Stimulated activated naive CD4-positive, alpha-beta T cell treated with Interleukin-2 at 50 U/mL for 16 hours (primary cell): ENCODE measurements around the gene TUBGCP2.
A peak's percentile ranks its signal among the peaks of the same experiment; 100 is the strongest.

Experiments used
- DNase-seq: peaks from one replicate; lab custom pipeline; 2025; lab: John Stamatoyannopoulos, UW

The TUBGCP2 gene

GRCh38 chr10:133263674-133264073 lies 45.0 kb downstream of the TUBGCP2 start:
- no peak for DNase-seq

DNA sequence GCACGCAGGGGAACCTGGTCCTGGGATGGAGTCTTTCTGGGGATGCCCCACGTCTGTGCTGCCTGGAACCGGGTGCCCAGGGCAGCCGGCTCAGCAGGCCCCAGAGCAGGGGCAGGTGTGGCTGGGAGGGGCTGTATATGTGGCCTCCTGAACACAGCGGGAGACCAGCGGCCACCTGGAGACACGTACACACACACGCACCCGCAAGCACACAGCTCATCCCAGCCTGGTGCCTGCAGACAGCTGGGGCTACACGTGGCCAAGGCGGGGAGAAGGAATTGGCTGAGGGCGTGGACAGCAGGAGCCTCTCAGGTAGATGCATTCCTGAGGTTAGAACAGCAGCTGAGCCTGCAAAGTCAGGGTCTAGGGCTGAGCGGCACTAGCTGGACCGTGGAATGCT lies 46.0 kb downstream of the TUBGCP2 start:
- DNase-seq = no peak

- DNase-seq = peak; percentile 86
Observed at GRCh38 chr10:133261726-133262325, 46.8 kb downstream of the TUBGCP2 start.

DNA sequence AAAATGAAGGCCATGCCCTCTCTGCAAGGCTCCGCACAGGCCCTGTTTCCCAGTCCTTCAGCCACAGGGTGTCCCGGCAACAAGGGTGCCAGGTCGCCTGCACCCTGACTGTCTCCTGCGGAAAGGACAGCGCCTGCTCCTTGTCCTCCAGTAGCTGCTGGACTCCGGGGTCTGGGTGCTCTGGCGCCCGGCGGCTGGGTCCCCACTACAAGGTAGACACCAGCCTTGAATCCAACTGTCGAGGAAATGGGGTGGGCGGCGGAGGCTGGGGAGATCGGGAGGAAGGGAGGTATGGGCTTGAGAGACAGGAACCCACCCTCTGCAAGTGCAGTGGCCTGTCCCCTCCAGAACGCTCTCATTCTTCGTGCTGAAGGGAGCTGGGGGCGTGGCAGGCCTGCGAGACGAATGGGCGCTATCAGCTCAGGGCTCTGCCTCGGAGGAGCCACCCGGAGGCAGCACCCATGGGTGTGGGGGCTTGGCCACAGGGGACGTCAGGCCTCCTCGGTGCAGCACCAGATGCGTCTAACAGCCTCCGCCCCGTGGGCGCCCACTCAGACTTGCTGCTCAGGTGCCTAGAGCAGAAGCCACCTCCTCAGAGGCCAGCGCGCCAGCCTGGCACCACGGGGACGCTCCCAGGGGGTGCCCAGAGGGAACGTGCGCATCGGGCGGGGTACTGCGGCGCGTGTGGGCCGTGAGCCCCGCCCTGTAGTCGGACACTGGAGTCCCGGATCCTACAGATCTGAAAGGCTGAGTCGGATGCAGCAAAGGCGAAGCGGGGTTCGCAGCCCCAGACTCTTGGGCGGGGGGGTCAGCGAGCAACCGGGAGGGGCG lies 47.6 kb downstream of the TUBGCP2 start:
- DNase-seq = peak; percentile 59

GRCh38 chr10:133259602-133259989 lies 49.1 kb downstream of the TUBGCP2 start:
- DNase-seq = no peak

DNA sequence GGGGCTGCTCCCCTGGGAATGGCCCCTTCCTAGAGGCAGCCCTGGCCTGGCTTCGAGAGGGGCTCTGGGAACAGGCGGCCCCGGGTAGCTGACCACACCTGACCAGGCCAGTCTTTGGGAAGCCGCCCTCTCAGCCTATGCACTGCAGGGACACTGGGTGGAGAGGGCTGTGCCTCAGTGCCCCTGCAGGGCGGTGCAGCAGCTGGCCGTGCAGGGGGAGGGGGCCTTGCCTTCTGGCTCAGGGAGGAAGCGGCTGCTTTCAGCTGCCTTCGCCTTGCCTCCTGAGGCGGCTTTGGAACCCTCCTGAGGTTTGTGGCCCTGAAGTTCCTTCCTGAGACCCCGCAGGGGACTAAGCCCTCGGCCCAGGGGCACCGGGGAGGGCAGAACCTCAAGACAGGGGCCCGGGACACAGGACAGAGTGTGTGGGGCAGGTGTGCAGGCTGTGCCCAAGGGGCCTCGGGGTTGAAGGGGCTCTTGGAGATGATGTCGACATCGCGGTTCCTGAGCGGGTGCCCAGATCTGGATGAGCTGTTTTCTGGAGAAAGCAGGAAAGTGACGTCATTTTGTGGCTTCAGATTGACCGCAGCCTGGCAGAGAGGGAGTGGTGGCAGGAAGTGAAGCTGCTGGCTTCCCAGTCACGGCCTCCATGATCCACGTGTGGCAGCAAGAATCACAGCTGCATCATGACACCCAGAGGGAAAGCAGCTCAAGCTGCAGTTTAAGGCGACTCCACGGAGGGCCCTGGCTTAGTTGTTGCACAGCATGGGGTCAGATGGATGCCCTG lies 49.7 kb downstream of the TUBGCP2 start:
- DNase-seq = peak; percentile 87

GRCh38 chr10:133258066-133258817 lies 50.4 kb downstream of the TUBGCP2 start:
- DNase-seq = no peak

GRCh38 chr10:133257489-133258065 lies 51.1 kb downstream of the TUBGCP2 start:
- no peak for DNase-seq

DNA sequence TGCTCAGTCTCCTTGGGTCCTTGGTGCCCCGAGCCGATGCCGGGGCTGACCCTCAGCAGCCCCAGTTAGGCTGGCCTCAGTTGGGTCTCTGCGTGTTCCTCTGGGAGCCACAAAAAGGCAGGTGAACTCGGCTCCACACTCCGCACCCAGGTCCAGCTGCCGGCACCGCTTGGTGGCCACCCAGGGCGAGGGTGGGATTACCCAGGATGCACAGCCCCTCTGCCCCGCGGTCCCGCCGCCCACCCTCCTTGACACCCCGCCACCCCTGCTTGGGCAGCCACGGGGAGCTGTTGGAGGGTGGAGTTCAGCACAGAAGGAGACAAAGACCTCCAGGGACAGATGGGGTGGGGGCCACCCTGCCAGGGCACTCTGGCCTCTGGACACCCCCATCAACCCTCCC lies 53.3 kb downstream of the TUBGCP2 start:
- DNase-seq = no peak

DNA sequence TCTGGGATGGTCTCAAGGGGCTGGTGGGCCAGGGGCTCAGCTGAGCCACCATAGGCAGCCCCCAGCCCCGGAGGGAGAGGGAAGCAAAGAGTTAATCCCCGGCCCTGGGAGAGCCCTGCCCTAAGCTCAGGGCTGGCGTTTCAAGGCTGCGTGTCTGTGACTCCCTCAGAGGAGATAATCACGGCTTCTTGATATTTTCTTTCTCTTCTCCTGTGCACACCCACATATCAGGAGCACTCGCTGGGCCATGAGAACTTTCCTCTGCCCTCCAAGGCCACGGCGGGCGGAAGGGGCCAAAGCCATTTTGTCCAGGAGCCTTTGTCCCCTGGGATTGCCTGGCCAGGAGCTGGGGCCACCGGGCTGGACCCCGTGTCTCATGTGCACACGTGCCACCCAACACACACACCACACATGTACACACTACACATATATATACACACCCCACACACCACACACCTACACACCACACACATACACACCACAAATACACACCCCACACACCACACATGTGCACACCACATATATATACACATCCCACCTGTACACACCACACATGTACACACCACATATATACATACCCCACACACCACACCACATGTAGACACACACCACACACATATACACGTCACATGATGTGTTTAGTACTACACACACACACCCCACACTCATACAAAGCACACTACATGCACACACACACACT lies 54.1 kb downstream of the TUBGCP2 start:
- no peak for DNase-seq

DNA sequence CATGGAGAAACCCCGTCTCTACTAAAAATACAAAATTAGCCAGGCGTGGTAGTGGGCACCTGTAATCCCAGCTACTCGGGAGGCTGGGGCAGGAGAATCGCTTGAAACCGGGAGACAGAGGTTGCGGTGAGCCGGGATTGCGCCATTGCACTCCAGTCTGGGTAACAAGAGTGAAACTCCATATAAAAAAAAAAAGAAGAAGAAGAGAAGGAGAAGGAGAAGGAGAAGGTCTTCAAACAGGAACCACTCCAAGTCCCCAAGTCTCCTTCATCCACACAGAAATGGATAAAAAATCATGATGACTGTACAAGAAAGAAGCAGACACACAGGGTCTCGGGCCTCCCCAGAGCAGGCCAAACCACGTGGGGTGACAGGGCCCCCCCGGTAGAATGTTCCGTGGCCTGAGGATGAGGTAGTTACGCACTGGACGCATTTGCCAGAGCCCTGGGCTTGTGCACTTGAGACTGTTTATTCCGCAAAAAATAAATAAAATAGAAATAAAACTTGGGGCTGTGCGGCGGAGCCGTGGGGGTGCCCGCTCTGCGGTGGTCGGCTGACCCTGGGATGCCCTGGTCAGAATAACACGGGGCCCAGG lies 55.2 kb downstream of the TUBGCP2 start:
- no peak for DNase-seq

- no peak for DNase-seq
Observed at GRCh38 chr10:133252223-133252552, 56.5 kb downstream of the TUBGCP2 start.

- DNase-seq = no peak
Observed at GRCh38 chr10:133251388-133252222, 57.1 kb downstream of the TUBGCP2 start.

GRCh38 chr10:133249975-133250754 lies 58.5 kb downstream of the TUBGCP2 start:
- DNase-seq = no peak

GRCh38 chr10:133249094-133249780 lies 59.4 kb downstream of the TUBGCP2 start:
- no peak for DNase-seq

DNA sequence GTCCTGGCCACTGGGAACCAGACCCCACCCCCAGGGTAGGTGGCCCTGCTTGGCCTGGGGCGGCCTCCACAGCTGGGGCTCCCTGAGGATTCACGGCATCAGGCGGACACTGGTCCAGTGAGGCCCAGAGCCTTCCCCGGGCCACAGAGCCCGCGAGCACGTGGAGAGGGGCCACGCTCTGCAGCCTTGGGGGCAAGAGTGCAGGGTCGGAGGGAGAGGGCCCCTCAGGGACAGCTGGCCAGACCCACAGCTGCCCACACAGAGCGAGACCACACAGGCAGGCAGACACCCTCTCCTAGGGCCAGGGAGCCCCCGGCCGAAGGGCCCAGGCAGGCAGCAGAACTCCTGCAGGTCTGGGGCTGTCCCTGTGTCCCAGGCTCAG lies 60.3 kb downstream of the TUBGCP2 start:
- DNase-seq = no peak

GRCh38 chr10:133247681-133248333 lies 60.9 kb downstream of the TUBGCP2 start:
- DNase-seq = no peak

DNA sequence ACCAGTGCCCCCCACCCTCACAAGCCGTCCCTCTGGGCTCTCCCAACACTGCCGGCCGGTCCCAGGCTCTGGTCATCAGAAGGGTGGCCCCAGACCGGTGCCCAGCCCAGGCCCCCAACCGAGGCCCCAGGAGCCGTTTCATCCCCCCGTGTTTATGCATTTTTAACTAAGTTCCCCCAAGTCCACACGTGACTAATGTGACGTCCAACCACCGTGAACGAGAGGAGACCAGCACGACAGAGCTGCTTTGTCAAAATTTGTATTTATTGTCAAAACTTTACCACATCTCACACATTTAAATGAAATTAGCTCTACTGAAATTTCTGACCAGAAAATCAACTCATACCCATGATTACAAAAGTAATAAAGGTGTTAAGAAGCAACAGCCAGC lies 62.4 kb downstream of the TUBGCP2 start:
- no peak for DNase-seq
